Stimulated activated CD8-positive, alpha-beta memory T cell treated with anti-CD3 and anti-CD28 coated beads, Interleukin-2, amount 100 ng/mL, for 48 hours (primary cell): ENCODE results near the gene POLR3C.
"Not testable (repeated sequence)": the region's sequence is repeated elsewhere in the genome, so short reads cannot be mapped to it uniquely, and the experiment has no call there.

Experiments
- DNase-seq, 2 donors: peaks; one replicate each; pipeline ENCODE4 v3.0.0-alpha.2; 2020; ENCODE audit warnings: low read depth in 2 of 2

Gene POLR3C

DNA sequence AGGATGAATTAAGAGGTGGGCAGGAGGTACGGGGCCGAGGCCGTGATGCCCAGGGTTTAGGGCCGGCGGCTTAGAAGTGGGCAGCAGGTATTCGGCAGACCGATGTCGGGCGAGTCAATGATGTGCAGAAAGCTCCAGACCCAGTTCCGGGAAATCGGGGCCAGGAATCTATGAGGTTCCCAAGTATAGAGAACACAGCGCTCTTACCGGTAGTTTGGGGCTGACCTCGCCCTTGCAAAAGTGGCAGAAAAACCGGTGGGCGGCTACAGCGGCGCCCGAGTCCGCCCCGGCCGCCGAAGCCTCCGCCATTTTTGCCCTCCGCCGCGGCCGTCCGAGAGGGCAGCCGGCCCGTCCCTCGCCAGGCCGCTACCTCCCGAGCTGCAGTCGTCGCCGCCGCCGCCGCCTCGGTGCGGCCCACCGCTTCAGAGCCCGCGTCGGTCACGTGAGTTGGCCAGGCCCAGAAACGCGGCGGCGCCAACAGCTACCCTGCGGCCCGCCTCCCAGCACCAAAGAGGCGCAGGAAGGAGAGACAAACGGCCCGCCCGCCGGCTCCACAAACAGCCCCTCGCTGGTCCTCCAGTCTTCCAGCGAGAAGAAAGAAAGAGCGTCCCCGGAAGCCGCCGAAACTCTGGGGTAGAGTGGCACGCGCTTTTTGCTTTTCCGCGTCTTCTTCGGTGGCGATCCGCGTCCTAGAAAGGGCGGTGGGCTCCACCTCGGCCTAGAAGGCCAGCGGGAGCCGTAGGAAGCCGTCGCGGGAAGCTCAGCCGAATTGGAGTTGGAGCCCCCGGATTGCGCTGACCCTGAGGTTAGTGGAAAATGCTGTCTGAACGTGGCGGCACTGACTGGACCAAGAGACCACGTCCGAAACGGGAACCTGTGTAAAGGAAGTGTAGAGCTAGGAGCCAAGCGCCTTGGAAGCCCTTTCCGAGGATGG, at the start of gene POLR3C, which contains the start of gene RNF115:
Gene POLR3C (plus strand): TSS at position 636 of the 934 bp plus-strand sequence. CDS start 1,577 bp downstream, outside the sequence.
Gene RNF115 (minus strand): TSS at position 531 of the 934 bp plus-strand sequence. CDS start 222 bp downstream, at position 309.
- DNase-seq: peak; percentile 78 to 79

DNA sequence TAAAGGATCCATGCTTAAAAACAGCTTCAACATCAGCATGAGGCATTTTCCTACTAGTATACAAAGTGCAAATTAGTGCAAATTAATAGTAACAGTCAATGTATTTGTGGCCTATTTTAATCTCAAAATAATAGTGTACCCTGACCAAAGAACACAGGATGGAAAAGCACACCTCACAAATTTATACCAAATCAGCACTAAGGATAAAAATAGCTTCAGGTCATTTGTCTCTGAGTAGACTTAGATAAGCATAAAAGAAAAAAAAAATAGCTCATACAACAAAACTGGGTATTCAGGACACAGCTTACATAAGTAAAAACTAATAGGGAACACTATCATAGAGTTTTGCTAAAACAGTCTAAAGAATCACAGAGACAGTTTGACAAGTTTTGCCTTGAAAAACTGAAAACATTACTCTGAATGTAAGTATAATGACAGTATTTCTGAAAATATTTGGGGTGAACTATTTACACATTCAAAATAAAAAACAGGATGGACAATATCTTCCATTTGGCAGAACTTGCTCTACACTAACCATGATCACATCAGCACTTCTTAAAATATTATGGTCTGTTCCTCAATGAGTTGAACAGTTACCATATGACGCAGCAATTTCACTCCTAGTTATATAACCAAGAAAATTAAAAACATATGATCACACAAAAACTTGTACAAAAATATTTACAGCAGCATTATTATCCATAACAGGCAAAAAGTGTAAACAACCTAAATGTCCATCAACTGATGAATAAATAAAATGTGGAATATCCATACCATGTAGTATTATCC, 46.4 kb upstream of the POLR3C start:
- no peak for DNase-seq

DNA sequence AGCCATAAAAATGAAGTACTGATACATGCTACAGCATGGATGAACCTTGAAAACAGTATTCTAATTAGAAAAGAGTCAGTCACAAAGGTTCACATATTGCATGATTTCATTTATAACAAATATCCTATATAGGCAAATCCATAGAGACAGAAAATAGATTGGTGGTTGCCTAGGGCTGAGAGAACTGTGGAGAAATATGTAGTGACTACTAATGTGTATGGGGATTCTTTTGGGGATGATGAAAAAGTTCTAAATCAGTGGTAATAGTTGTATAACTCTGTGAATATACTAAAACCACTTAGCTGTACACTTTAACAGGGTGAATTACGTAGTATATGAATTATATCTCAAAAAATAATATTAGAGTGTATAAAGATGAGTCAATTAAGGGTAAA, 45.9 kb upstream of the POLR3C start:
- no peak for DNase-seq

DNA sequence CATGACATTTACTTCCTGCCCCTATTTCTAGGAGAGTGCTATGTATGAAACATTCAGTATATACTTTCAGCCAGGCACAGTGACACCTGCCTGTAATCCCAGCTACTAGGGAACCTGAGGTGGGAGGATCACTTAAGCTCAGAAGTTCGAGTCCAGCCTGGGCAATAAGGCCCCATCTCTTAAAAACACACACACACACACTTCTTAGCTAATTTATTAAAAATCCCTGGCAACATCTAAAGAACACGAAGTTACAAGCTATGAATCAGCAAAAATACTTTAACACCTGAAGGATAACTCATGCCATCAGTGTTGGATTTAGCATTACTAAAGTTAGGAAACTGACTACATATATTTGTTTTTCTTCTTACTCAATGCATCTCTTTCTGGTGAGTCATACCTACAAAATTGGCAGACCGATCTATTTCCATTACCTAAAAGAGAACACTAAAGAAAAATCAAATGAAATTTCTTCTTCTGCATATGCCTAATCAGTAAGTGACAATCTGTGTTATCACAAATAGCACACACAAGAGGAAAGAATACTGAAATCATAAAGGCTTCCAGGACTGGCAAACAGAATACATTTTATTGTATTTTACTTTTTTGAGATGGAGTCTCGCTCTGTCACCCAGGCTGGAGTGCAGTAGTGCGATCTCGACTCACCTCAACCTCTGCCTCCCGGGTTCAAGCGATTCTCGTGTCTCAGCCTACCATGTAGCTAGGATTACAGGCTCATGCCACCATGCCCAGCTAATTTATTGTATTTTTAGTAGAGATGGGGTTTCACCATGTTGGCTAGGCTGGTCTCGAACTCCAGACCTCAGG, 41.5 kb upstream of the POLR3C start:
- DNase-seq: no peak

DNA sequence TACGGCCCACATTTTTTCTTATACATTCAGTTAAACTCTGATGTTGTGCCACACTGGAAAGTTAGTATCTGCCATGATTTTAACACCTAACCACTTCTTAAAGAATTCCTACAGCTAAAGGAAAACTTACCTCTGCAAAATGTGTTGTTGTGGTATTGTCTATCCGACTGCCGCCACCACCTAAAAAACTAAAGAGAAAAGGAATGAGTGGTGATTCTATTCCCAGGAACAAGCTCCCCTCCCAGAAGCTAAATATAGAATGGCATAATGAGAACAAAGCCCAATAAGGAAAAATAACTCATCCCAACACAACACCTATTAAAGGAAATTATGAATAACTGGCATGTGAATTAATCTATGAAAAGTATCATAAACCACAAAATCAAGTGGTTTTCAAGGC, 39.6 kb upstream of the POLR3C start:
- DNase-seq: no peak

- no peak for DNase-seq
Measured at GRCh38 chr1:145785547-145785946, 38.5 kb upstream of the POLR3C start.

DNA sequence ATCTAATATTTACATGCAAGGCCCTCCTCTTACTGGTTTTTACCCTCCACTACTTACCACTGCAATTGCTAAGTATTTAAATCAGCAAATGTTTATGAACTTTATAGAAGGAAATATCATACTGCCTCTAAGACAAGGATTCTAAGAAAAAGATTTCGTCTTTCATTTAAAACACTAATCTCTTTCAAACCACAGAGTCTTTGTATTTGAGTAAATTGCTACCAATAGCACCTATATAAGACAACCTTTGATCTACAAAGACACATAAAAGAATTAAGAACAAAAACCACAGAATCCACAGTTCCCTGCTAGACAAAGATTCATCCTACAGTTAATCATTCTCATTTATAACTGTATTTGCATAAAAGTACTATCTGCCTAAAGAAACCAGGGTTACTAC, 37.7 kb upstream of the POLR3C start:
- no peak for DNase-seq

- no peak for DNase-seq
Measured at GRCh38 chr1:145788580-145788979, 35.4 kb upstream of the POLR3C start.

- DNase-seq: not testable (repeated sequence)
Measured at GRCh38 chr1:145791860-145792259, 32.1 kb upstream of the POLR3C start.

DNA sequence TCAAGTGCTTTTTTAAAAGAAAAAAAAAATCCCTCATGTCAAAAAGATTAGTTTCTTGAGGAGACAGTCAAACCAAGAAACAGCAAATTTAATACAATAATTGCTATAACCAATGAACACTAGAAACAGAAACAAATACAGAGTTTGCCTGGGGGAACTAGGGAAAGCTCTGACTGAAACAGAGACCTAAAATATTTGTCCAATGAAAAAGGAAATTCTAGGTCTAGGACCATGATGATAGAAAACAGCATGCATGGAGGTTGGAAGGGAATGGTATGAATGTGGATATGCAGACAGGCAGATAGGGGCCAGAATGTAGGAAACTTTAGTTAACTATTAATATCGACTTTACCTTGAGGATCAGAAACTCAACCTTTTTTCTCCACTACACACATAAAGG, 31.5 kb upstream of the POLR3C start:
- no peak for DNase-seq

- no peak for DNase-seq
Measured at GRCh38 chr1:145795257-145795881, 28.6 kb upstream of the POLR3C start.

- no peak for DNase-seq
Measured at GRCh38 chr1:145796753-145797152, 27.2 kb upstream of the POLR3C start.

- DNase-seq: no peak
Measured at GRCh38 chr1:145799806-145800205, 24.2 kb upstream of the POLR3C start.

DNA sequence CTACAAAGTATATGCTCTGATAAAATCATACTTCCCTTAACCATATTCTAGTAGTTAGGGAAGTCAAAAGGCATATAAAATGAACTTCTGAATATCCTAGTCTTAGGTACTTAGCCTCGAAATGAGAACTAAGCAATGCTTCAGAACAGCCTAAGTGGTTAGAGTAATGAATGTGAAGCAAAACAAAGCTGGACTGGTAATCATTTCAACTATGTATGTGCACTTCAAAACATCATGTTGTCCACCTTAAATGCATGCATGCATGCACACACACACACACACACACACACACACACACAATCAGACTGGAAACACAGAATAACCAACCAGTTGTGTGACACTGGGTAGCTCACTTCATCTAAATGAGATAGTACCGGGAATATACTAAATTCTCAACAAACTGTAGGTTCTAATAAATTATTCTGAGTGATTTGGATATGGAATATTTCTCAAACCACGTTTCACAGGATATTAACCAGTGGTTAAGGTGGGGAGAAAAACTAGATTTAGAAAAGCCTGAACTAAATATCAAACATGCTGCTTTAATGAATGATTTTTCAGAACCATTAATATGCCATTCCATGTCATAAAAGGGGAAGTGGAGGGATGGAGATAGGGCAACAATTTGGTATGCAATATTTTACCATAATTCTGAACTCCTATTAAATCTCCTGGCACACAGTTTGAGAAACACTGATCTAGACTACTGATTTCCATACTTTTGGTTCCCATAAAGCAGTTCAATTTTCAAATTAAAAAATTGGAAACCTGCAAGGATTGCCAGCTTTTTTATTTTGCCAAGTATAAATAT, 19.6 kb upstream of the POLR3C start:
- no peak for DNase-seq

GRCh38 chr1:145805057-145805456, 18.9 kb upstream of the POLR3C start:
- no peak for DNase-seq

DNA sequence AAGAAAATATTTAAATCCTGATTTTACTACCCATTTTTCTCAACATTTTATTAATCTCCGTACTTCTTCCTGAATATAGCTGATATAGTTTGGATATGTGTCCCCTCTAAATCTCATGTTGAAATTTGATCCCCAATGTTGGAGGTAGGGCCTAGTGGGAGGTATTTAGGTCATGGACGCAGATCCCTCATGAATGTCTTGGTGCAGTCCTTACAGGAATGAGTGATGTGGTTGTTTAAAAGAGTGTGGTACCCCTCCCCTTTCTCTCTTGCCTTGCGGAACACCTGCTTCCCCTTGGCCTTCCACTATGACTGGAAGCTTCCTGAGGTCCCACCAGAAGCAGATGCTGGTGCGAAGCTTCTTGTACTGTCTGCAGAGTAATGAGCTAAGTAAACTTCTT, 17.6 kb upstream of the POLR3C start:
- DNase-seq: no peak

- DNase-seq: no peak
Measured at GRCh38 chr1:145806844-145807243, 17.2 kb upstream of the POLR3C start.

DNA sequence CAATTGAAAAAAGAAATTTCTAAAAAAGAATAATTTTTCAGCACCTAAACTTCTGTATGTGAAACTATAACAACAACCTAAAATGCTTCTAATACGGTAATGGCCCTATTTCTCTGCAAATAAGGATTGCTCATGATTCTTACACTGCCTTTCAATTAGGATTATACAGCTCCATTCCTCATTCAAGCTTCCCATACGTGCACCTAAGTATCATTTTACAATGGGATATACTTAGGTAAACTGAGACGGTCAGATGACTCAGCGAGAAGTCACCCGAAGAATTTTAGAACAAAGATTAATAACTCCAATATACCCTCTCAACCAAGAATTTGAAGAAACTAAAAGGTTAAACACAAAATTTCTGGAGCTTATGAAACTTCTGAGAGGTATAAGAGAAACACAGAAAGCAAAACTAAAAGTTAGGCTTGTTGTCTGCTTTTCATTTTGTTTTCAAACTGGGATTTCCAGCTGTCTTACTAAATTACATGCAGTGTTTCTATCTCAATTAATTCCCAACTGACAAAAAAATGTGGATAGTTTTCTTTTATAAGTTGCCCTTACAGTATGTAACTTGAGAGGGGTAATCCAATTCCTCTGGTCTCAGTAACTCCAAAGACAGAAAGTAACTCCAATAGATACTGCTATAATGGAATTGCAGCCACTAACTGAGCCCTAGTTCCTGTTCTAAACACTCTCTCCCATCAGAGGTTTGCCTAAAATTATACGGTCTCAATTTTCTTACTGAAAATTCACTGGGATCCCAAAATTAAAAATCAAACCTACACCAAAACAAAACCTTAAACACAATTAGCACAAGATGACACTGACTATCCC, 10.8 kb upstream of the POLR3C start:
- not testable (repeated sequence) for DNase-seq

GRCh38 chr1:145818095-145818494, 5.9 kb upstream of the POLR3C start:
- not testable (repeated sequence) for DNase-seq
